HG03575 (cell line): ENCODE results near the gene PTTG1IP.
"Not testable (repeated sequence)": the region's sequence is repeated elsewhere in the genome, so short reads cannot be mapped to it uniquely, and the experiment has no call there.

Experiments used
- ATAC-seq: cut with Tn5 transposase; IDR thresholded peaks from one replicate; pipeline ENCODE4 v1.9.1; 2021; ENCODE audit not compliant: unreplicated experiment, insufficient number of reproducible peaks, low FRiP score; ENCODE audit errors: extremely low read depth

Gene PTTG1IP, protein sequence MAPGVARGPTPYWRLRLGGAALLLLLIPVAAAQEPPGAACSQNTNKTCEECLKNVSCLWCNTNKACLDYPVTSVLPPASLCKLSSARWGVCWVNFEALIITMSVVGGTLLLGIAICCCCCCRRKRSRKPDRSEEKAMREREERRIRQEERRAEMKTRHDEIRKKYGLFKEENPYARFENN

DNA sequence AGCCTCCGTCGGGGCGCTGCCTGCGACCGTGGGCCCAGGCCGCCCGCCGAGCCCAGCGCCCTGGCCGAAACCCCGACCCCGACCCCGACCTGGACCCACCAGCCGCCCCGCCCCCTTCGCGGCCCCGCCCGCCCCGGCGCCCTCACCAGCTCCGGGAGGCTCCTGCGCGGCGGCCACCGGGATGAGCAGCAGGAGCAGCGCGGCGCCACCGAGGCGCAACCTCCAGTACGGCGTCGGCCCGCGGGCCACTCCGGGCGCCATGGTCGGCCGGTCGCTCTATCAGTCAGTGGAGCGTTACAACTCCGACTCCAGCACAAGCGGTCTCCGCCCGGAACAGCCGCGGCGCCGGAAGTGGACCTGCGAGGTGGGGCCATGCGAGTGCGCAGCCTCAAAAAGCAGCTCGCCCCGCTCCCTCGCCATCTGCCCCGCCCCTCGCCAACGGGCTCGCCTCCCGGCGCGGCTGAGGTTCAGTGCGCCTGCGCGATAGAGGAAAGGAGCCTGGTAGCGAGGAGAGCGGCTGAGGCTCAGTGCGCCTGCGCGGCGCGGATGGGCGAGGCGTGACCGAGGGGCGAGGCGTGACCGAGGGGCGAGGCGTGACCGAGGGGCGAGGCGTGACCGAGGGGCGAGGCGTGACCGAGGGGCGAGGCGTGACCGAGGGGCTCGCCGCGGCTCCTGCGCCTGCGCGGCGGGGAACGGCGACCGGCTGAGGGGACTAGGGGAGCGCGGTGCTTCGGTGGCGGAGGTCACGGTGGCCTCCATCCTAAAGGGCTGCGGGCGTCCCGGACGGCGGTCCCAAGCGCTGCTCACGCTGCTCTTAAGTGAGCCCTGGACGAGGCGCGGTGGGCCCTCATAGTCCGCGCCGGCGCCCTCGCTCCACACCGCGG is at the start of gene PTTG1IP:
Gene PTTG1IP, minus strand, starts transcription at position 335 of the 884 bp plus-strand sequence. Its CDS starts 74 bp downstream, at position 261.
- no peak for ATAC-seq

DNA sequence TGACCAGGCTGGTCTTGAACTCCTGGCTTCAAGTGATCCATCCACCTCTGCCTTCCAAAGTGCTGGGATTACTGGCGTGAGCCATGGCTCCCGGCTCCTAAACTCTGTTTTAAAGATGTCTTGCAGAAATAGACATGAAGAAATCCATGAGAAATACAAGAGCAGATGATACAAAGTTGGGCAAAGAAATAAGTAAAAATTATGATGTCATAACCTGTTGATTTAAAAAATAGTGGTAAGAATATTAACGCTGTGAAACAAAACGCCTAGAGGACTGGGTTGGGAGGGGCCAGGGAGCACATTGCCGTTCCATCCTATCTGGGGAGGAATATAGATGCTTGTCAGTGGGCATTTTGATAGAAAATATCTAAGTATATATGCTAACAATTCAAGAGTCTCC is 48.4 kb upstream of the PTTG1IP start:
- ATAC-seq: no peak

DNA sequence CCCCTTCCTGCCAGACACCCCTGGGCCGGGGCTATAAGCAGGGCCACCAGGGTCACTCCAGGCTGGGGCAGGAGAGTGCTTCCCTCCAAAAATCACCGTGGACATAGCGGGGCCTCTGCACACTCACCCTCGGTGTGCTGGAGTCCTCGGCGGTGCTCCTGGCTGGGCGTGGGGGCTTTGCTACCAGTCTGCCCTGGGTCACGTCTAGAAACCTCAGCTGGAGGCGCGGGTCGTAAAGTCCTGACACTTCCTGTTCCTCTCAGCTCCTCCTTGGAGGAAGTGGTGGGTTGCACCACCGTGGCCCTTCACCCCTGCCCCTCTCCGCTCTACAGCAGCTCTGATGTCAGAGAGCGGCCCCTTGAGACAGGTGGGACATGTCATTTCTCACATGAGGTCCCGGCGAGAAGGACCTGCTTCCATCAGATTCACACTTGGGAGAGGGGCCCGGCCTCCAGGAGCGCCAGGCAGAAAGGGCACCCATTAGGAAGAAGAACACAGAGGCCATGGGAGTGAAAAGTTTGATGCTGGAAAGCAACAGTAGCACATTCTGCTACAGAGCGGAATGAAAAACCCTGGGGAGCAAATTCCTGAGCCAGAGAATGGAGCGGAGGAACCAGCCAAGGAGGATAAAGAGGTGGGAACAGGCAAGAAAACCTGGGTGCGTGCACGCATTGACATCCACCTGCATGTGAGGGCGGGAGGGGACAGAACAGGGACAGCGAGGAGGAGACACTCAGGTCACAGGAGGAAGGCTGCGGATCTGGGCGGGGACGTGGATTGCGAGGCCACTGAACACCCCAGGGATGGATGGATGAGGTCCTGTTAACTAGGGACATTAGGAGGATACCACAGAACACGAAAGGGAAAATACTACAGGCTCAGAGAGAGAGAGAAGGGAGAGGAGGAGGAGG is 47.5 kb upstream of the PTTG1IP start, which contains the start of gene ITGB2:
Gene ITGB2, minus strand, starts transcription at position 206 of the 911 bp plus-strand sequence. CDS start 10,117 bp downstream, outside the sequence.
- ATAC-seq: no peak

DNA sequence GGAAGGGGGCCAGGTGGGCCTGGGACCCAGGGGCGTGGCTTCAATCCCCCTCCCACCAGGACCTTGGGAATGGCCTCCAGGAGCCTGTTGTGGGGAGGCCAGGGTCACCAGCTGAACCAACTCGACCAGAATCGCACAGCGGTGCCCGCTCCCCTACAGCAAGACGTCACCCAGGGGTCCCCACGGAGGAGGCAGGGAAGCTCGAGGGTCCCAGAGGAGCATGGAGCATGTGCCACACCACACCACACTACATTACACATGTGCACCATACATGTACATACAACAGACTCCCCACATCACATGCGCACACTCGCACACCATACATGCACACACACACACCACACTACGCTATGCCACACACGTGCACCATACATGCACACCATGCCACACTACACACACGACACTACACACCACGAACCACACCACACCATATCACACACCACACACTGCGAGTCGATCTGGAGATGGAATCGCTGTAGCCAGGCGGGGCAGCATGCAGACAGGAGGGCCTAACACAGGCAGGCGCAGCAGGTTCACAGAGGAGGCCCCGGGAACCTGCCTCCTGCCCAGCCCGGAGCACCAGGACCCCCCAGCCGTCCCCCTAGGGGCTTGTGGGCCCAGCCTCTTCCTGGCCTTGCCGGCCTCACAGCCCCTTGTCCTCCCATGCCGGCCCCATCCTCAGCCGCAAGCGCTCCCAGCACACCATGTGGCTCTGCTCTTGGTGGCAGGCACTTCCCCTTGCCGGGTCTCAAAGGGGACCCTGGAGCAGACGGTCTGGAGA is 46.6 kb upstream of the PTTG1IP start:
- ATAC-seq: no peak

DNA sequence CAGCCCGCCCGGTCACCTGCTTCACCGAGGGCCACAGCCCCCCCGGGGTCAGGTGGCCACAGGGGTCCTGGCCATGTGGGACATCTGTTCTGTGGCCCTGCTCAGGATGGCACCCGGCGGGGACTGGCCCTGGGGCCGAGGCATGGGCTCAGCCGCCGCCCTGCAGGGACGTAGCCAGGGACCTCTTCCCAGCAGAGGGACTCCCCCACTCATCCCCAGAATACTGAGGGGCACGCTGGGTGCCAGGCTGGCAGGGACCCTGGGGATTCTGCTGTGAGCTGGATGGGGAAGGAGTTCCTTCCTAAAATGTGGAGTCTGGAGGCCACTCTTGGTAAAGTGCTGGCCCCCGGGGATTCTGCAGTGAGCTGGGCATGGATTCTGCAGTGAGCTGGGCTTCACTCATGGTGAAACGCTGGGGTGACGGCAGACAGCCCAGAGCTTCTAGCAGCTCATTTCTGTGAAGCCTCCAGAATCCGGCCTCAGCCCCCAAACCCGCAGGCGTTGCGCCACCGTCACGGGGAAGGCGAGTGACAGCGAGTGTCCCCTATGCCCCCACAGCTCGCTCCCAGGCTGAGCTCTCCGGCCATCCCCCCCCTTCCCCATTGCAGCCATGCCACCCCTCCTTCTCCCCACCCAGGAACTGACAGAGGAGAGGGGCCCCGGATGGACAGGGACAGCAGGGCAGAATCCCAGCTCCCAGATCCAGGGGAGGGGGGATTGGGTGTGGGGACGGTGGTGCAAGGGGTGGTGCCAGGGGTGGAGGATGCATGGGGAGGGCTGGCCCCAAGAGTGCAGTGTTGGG is 45.8 kb upstream of the PTTG1IP start:
- ATAC-seq: no peak

DNA sequence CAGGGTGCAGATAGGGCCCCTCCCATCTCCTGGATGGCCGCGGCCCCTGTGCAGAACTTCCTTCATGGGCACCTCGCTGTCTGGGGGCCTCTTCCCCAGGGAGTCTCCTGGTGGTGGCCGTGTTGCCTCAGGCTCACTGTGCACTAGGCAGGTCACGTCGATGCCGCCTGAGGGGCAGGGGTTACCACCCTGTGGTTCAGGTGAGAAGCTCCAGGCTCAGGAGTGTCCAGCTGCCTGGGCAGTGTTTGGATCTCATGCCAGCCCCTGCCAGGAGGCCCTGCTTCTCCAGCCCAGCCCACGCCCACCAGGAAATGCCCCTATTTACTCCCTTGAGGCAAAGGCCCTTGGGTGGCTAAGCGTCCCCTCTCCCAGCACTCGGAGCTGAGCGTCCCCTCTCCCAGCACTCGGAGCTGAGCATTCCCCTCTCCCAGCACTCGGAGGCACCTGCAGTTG is 45.1 kb upstream of the PTTG1IP start:
- no peak for ATAC-seq

DNA sequence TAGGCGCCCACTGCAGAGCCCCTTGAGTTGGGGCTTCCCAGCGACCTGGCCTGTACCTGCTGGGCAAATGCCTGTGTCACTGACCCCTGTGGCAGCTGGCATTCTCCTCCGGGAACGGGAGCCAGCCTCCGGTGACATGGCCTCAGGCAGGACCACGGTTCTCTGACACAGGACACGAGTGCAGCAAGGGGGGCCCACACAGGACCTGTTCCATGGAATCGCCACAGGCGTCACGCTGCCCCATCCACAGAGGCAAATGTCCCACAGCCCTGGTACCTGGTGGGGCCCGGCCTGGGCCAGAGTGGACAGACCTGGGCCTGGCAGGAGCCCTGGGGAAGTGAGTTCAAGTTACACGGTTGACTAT is 44.6 kb upstream of the PTTG1IP start:
- no peak for ATAC-seq

DNA sequence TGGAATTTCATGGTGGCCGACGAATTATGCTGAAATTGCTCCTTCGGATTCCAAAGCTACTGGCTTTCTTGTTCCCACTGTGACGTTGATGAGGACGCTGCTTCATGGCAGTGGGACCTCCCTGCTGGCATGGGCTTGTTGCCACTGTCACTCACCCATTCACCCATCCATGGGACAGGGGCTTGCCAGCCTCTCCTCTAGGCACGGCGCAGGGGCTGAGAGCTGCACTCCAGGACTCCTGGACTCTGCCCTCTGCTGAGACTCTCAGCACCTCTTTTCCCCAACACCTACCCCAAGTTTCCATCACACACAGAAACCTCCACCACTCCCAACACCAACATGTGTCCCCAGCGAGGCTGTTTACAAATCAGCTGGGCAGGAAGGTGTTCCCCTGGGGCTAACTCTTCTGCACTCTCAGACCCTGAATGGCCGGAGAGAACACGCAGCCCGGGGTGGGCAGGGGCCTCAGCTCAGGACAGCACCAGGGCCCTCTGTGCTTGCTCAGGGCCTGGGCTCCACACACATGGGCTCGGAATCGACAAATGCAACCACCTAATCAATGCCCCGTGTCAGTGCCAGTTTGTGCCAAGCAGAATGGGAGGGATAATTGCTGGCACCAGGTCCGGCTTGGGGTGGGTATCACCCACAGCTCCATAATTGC is 44.1 kb upstream of the PTTG1IP start:
- no peak for ATAC-seq

DNA sequence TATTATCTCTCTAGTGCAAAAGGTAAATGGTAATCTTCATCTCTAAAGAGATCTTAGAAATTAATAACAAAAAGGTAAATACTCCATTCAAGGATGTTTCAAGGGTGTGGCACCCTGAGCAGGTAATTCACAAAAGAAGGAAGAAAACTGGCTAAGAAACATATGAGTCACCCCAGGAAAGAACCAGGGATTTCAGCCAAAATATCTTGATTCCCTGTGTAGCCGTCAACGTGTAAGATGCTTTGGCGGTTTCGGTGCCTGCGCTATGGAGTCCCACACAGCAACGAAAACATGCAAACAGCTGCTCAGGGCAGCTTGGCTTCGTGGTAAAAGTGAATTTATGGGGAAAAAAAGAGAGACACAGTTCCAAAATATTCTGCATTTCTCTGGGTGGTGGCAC is 43.5 kb upstream of the PTTG1IP start:
- ATAC-seq: no peak

DNA sequence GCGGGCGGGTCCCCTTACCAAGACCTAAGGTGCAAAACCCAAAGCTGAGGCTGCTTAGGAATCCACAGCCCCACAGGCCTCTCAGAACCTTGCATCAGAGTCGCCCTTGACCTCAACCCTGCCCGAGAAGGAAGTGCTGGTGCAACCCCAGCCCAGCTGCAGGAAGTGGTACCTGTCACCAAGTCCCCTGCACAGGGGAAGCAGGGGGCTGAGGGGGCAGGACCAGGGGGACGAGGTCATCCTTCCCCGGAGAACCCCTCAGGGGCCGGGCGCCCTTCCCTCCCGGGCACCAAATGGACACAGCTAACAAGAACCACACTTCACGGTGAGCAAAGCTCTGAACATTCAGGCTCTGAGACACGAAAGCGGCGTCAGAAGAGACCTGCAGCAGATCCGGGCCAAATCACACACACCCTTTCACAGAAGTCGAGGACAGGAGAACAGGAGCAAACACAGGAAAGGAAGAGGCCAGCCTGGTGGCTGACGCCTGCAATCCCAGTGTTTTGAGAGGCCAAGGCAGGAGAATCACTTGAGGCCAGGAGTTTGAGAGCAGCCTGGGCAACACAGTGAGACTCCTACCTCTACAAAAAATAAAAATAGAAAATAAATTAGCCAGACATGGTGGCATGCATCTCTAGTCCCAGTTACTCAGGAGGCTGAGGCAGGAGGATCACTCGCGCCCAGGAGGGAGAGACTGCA is 40.8 kb upstream of the PTTG1IP start:
- no peak for ATAC-seq

DNA sequence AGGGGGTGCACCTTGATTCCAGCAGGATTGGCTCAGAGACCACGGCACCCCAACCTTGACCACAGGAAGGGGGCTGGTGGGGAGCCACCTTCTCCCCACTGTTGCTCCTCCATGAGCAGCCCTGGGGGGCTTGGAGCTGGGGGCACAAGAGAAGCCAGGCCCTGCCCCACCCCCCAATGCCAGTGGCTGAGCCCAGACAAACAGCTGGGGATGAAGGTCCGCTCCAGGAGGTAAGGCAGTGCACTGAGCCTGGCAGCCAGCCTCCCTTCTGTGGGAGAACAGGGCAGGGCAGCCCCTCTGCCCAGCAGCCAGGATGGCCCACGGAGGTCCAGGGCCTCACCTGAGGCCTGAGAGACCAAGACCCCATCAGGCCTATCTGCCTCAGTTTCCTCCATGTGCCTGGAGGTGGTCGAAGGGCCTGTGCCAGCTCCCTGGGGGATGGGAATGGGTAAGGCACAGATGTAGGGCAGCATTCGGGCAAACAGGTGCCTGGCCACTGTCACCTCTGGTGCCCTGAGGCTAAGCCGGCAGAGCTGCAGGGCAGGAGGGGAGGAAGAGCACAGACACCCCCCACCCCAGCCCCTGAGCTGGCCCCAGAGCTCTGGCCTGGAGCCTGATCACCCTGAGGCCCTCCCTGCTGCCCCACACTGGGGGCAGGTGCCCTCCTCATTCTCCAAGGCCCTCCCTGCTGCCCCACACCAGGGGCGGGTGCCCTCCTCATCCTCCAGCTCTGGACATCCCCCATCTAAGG is 40.1 kb upstream of the PTTG1IP start:
- no peak for ATAC-seq

DNA sequence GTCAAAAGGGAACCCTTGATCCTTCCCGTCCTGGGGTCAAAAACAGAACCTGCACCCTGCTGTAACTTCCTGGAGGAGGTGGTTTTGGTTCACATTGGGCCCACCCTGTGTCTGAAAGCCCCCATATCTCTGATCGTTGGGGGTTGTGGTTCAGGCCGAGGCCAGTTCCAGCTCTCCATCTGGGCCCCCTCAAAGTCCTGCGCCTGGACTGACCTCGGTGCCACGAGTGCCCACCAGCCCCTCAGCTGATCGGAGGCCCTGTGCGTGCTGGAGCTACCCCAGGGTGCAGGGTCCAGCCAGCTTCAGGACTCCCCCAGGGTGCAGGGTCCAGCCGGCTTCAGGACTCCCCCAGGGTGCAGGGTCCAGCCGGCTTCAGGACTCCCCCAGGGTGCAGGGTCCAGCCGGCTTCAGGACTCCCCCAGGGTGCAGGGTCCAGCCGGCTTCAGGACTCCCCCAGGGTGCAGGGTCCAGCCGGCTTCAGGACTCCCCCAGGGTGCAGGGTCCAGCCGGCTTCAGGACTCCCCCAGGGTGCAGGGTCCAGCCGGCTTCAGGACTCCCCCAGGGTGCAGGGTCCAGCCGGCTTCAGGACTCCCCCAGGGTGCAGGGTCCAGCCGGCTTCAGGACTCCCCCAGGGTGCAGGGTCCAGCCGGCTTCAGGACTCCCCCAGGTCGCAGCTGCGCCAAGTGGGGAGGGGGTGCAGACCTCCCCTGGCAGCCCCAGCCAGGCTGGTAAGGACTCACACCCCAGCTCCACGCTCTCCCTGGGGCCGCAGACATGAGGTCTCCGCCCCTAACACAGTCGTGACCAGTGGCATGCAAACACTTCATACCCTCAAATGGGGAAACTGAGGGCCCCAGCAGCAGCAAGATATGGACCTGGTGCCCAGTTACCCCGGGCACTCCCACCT is 39.3 kb upstream of the PTTG1IP start:
- not testable (repeated sequence) for ATAC-seq

DNA sequence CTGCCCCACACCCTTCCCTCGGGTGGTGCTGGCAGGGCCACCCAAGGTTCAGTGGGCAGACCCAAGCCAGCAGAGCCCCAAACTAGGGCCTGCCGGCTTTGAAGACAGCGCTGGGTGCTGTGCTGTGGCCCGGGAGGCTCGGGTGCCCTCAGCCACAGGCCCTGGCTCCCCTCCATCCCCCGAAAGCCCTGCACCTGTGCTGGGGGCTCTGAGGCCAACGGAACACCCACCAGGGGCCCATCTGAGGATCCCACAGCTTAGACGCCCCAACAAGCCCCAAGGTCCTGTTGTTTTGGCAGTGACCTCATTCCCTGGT is 38.6 kb upstream of the PTTG1IP start:
- ATAC-seq: no peak

DNA sequence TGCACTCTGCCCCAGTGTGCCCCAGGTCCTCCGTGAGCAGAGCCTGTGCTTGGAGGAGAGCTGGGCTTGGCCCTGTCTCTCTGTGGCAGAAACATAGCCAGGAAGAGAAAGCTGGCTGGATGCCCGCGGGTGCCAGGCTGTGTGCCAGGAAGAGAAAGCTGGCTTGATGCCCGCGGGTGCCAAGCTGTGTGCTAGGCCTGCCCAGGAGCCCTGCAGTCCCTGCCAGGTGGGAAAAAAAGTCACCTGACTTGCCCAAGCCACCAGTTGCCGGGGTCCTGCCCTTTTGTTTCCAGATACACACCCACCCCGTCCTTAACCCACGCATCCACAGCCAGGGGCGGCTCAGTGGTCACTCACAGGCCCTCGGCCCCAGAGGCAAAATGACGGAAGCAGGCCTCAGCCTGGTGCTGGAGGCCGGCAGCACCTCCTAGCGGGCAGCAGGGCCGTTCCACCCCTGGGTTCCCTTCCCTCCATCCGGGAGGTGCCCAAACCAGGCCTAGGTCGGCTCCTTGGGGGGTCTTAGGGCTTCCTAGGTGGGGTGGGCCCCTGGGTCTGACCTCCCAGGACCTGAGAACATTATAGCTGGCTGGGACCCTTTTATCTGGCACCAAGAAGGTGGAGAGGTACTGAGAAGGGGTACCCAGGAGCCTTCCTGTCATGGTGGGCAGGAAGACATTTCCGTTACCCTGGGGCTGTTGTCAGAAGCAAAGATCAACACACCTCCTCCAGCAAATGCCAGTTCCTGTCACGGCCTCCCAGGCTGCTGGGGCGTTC is 38.1 kb upstream of the PTTG1IP start:
- no peak for ATAC-seq

DNA sequence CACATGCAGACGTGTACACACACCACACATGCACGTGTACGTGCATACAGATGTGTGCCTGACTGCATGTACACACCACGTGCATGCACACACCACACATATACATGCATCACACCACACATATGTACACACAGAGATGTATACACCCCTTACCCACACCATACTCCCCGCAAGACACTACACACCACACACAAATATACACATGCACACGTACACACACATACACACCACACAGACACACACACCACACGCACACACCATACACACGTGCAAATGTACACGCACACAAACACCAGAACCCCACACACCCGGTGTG is 37.5 kb upstream of the PTTG1IP start:
- ATAC-seq: no peak
